Panc1 (cell line): ENCODE results near the gene C1QTNF2. TPM values are rescaled to one million over a fixed set of nuclear protein-coding genes. Genes with fewer than 3 reads are reported as not detected.

Source experiments
- ATAC-seq: fragments of 200-7000 bp; cut with Tn5 transposase; 2 replicates; pipeline ENCODE4 v1.9.1; 2020; ENCODE audit warnings: mild to moderate bottlenecking, moderate library complexity
- BruUV-seq: library from RNA; stranded (reverse); fragments of 400-500 nt; replicated peaks from 2 replicates; lab custom pipeline; 2021; lab: Mats Ljungman, UMichigan
- CTCF ChIA-PET: fragments of 300-600 bp; sonication (Branson Sonifier 250); formaldehyde crosslinking; loops from one replicate; lab custom pipeline; 2022; ENCODE audit warnings: antibody characterized with exemption; lab: Charles Lee
- POLR2A ChIA-PET: fragments of 300-600 bp; sonication (Branson Sonifier 250); formaldehyde crosslinking; loops from one replicate; lab custom pipeline; 2022; ENCODE audit warnings: antibody characterized with exemption; lab: Charles Lee
- DNase-seq: peaks from one replicate; pipeline ENCODE4 v3.0.0-alpha.2; 2010; ENCODE audit warnings: low read depth, low spot score
- H3K27ac ChIP-seq: 2 replicates; pipeline ENCODE4 v1.5.1; 2011; ENCODE audit warnings: mild to moderate bottlenecking, low read length, inconsistent platforms
- H3K27me3 ChIP-seq: fragments of 200-500 bp; sonication (Bioruptor generic); 2 replicates; pipeline ENCODE4 v1.6.0; 2014; ENCODE audit warnings: low read length, inconsistent platforms; ENCODE audit not compliant: control insufficient read depth, insufficient read depth
- H3K36me3 ChIP-seq: fragments of 200-500 bp; sonication (Bioruptor generic); 2 replicates; pipeline ENCODE4 v1.5.1; 2014; ENCODE audit warnings: inconsistent platforms, mild to moderate bottlenecking, low read length, moderate library complexity; ENCODE audit not compliant: control insufficient read depth, insufficient read depth
- H3K4me1 ChIP-seq: 2 replicates; pipeline ENCODE4 v1.5.1; 2011; ENCODE audit warnings: inconsistent platforms, mild to moderate bottlenecking, low read length, moderate library complexity; ENCODE audit not compliant: control insufficient read depth, insufficient read depth
- H3K4me3 ChIP-seq, 2 experiments: 2 replicates each; pipeline ENCODE4 v1.5.1; 2011 to 2012; ENCODE audit warnings: low read depth in 2 of 2, low read length in 2 of 2, mild to moderate bottlenecking in 2 of 2, inconsistent platforms in 1 of 2, moderate library complexity in 1 of 2
- H3K9me3 ChIP-seq: fragments of 200-500 bp; sonication (Bioruptor generic); 2 replicates; pipeline ENCODE4 v1.5.1; 2014; ENCODE audit warnings: low read depth, mild to moderate bottlenecking, inconsistent platforms, low read length, moderate library complexity; ENCODE audit not compliant: control insufficient read depth, insufficient read depth
- CTCF ChIP-seq: fragments of 450-650 bp; IDR thresholded peaks from 2 replicates; pipeline ENCODE4 v1.5.1; 2017; ENCODE audit warnings: mild to moderate bottlenecking
- POLR2AphosphoS5 ChIP-seq: IDR thresholded peaks from 2 replicates; pipeline ENCODE4 v1.6.1; 2012; ENCODE audit warnings: mild to moderate bottlenecking, low read depth, low read length, moderate library complexity
- REST ChIP-seq, 2 experiments: IDR thresholded peaks; 2 replicates each; pipeline ENCODE4 v1.6.1; 2011 to 2012; ENCODE audit warnings: low read depth in 2 of 2, control low read depth in 1 of 2, low read length in 1 of 2, mild to moderate bottlenecking in 1 of 2, moderate library complexity in 1 of 2; ENCODE audit not compliant: insufficient read depth in 1 of 2
- SIN3A ChIP-seq: IDR thresholded peaks from 2 replicates; pipeline ENCODE4 v1.6.1; 2012; ENCODE audit warnings: low read depth, mild to moderate bottlenecking, low read length, moderate library complexity, borderline replicate concordance; ENCODE audit not compliant: insufficient read depth
- TCF7L2 ChIP-seq: IDR thresholded peaks from 2 replicates; pipeline ENCODE4 v1.6.1; 2011; ENCODE audit warnings: mild to moderate bottlenecking, low read depth, low read length, inconsistent platforms
- in situ Hi-C: cut with HindIII; loops from 2 replicates; pipeline ENCODE4 v1.10.0; 2016; ENCODE audit warnings: low sequenced_read_pairs, low pct_unique_long_range_greater_than_20kb
- intact Hi-C: fragments of 100-400 bp; cut with micrococcal nuclease; formaldehyde crosslinking; loops from one replicate; pipeline ENCODE4 v1.10.0; 2022; ENCODE audit not compliant: unreplicated experiment
- total RNA-seq: library from RNA; stranded (reverse); gene quantifications from one replicate; pipeline ENCODE4 v1.2.1, GENCODE V29; 2021; ENCODE audit not compliant: unreplicated experiment

Gene C1QTNF2
- total RNA-seq, 1 experiment from 2014 or later = 0.44 TPM

DNA sequence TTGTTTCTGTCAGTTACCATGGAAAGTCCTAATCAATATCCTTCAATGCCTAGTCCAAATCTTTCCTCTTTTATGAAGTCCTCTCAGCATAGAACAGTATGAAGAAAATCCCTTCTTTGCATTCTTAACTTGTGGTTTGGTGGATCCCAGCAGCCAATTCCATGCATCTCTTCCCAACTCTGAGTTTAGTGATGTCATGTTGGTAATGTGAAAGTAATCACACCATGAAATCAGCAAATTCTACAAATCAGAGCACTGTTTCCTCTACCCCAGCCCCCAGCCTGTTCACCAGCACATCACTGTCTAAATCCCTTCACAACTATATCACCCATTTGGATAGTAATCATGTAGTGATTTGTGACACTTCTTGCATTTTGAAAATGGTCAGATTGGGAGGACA, 4.7 kb upstream of the C1QTNF2 start:
- H3K4me3 ChIP-seq = no peak overlapping the region
- no peaks in the 10 kb centered on the region for H3K36me3 ChIP-seq
- no peak for DNase-seq
- H3K9me3 ChIP-seq = no peaks in the 10 kb centered on the region
- no peak for ATAC-seq
- H3K27me3 ChIP-seq = peaks cover 29% of the 10 kb centered on the region
- POLR2A ChIA-PET = no interaction called here
- CTCF ChIA-PET = no interaction called here
- intact Hi-C loops (no loop called here), in situ Hi-C loops (no loop called here)
- H3K27ac ChIP-seq = no peak overlapping the region
- no peak for TF ChIP-seq TCF7L2
- no peak for TF ChIP-seq POLR2AphosphoS5
- TF ChIP-seq CTCF = no peak
- no peak for TF ChIP-seq SIN3A
- no peak for TF ChIP-seq REST (IDR thresholded peaks at IDR 0.05; ENCODE audit: insufficient read depth in 1 of 2, low read depth in 2 of 2, low read length in 1 of 2)
- no TSS peak for BruUV-seq
- H3K4me1 ChIP-seq = no peaks in the 10 kb centered on the region

- no peak for TF ChIP-seq TCF7L2
- no peak for TF ChIP-seq CTCF
- TF ChIP-seq REST (IDR thresholded peaks at IDR 0.05; ENCODE audit: insufficient read depth in 1 of 2, low read depth in 2 of 2, low read length in 1 of 2) = no peak
- no peak for TF ChIP-seq POLR2AphosphoS5
- no peak for TF ChIP-seq SIN3A
- H3K27me3 ChIP-seq = peaks cover 33% of the 10 kb centered on the region
- ChIA-PET POLR2A (no interaction called here), CTCF (interaction anchor here (0.6 kb wide), 1 partner anchor 8 kb away, joined by 5 read pairs; no protein-coding TSS in a partner anchor)
- DNase-seq (no peak), ATAC-seq (no peak)
- intact Hi-C loops (no loop called here), in situ Hi-C loops (no loop called here)
- no peaks in the 10 kb centered on the region; the same call in 1 of the 2 replicates for H3K4me1 ChIP-seq
- no peaks in the 10 kb centered on the region for H3K36me3 ChIP-seq
- BruUV-seq = no TSS peak
- no peaks in the 10 kb centered on the region for H3K9me3 ChIP-seq
- H3K27ac ChIP-seq = no peak overlapping the region
- no peak overlapping the region for H3K4me3 ChIP-seq
These were observed 868 bp upstream of the C1QTNF2 start for GRCh38 chr5:160371294-160371693.
